GM12874 (cell line): ENCODE data around the gene LRP5.

ENCODE experiments used
- TF ChIP-seq, protein P1 (sequence below): IDR thresholded peaks from 2 replicates; pipeline ENCODE4 v1.5.1; 2011; ENCODE audit warnings: low read depth, mild to moderate bottlenecking, control low read depth, low read length, moderate library complexity; ENCODE audit not compliant: insufficient read depth

Gene LRP5

GRCh38 chr11:68349461-68350249 is 37.3 kb downstream of the LRP5 start:
- TF ChIP-seq, protein P1, sequence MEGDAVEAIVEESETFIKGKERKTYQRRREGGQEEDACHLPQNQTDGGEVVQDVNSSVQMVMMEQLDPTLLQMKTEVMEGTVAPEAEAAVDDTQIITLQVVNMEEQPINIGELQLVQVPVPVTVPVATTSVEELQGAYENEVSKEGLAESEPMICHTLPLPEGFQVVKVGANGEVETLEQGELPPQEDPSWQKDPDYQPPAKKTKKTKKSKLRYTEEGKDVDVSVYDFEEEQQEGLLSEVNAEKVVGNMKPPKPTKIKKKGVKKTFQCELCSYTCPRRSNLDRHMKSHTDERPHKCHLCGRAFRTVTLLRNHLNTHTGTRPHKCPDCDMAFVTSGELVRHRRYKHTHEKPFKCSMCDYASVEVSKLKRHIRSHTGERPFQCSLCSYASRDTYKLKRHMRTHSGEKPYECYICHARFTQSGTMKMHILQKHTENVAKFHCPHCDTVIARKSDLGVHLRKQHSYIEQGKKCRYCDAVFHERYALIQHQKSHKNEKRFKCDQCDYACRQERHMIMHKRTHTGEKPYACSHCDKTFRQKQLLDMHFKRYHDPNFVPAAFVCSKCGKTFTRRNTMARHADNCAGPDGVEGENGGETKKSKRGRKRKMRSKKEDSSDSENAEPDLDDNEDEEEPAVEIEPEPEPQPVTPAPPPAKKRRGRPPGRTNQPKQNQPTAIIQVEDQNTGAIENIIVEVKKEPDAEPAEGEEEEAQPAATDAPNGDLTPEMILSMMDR, result no peak

DNA sequence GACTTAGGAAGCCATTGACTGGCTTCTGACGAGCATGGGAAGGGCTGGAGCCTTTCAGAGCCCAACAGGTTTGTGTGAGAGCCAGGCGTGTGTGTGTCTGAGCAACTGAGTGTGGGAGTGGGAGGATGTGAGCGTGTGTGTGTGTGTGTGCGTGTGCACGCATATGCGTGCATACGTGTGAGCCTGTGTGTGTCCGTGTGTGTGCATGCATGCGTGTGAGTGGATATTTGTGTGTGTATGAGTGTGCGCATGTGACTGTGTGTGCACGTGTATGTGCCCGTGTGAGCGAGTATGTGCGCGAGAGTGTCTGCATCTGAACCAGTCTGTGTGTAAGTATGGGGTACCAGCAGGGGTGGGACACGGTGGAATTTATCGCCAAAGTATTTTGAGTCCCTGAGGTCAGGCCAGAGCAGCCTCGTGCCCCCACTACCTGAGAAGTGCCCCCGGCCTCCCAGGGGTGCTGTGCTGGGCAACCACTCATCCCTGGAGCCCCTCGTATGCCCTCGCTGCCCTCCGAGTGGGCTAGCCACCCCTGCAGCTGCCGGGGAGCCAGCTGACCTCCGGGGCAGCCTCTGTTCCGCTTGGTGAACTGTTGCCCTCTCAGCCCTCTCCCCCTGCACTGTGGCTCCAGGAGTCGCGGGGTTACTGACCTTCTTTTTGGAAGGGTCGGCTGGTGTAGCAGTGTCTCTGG is 38.5 kb downstream of the LRP5 start:
- TF ChIP-seq, protein P1, result no peak

GRCh38 chr11:68351450-68352275 is 39.3 kb downstream of the LRP5 start:
- TF ChIP-seq, protein P1, result no peak

- TF ChIP-seq, protein P1, result no peak
Measured at GRCh38 chr11:68352591-68352990, 40.2 kb downstream of the LRP5 start.

DNA sequence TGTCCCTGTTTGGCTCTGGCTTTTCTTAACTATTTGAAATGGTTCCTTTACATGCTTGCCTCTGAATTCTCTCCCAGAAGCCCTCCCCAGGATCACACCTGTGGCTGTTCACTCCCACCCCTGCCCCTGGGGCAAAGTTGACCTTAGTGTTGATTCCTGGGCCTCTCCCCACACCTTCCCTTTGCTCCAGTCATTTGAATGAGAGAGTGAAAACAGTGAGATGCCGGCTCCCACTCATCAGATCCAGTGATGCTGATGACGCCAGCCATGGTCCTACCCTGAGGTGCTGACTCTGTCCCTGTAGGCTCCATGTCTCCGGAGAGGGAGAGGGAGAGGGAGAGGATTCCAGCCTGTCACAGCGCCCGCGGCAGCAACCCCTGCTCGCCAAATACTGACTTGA is 40.7 kb downstream of the LRP5 start:
- TF ChIP-seq, protein P1, result no peak

DNA sequence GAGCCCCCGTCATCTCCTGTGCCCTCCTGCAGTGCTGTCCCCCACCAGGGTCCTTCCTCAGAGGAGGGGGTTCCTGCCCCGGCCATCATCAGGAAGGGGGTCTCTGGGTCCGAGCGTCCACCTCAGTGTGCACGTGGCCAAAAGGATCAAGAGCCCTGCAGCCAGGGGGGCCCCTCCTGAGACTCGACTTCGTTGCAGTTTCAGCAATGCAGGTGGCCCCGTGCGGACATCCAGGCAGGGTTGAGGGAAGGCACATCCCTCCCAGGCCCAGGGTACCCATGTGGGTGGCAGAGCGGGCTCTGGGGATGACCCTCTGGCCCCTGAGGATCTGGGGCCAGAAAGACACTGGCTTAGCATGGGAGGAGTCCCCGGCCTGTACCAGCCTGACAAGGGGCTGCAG is 41.3 kb downstream of the LRP5 start:
- TF ChIP-seq, protein P1, result no peak
